GM18870 (cell line): ENCODE data around the gene SYNE2.
"Not testable (repeated sequence)": the region's sequence is repeated elsewhere in the genome, so short reads cannot be mapped to it uniquely, and the experiment has no call there.

Source experiments
- ATAC-seq: cut with Tn5 transposase; IDR thresholded peaks from one replicate; pipeline ENCODE4 v1.9.1; 2021; ENCODE audit warnings: moderate library complexity; ENCODE audit not compliant: unreplicated experiment

The SYNE2 gene

GRCh38 chr14:64209444-64210131 lies 356.8 kb downstream of the SYNE2 start:
- ATAC-seq: peak; percentile 72

- ATAC-seq: no peak
Measured at GRCh38 chr14:64210216-64210615, 357.4 kb downstream of the SYNE2 start.

- ATAC-seq: not testable (repeated sequence)
Measured at GRCh38 chr14:64210912-64211311, 358.1 kb downstream of the SYNE2 start.

GRCh38 chr14:64212666-64213065 lies 359.9 kb downstream of the SYNE2 start:
- no peak for ATAC-seq

GRCh38 chr14:64213086-64213485 lies 360.3 kb downstream of the SYNE2 start:
- ATAC-seq: no peak

- no peak for ATAC-seq
Measured at GRCh38 chr14:64213853-64214570, 361.2 kb downstream of the SYNE2 start.

- ATAC-seq: no peak
Measured at GRCh38 chr14:64215274-64215673, 362.5 kb downstream of the SYNE2 start.

- no peak for ATAC-seq
Measured at GRCh38 chr14:64215978-64216377, 363.2 kb downstream of the SYNE2 start.

- ATAC-seq: no peak
Measured at GRCh38 chr14:64217308-64217707, 364.5 kb downstream of the SYNE2 start.

GRCh38 chr14:64217834-64218233 lies 365.0 kb downstream of the SYNE2 start:
- ATAC-seq: no peak

GRCh38 chr14:64218344-64219240 lies 365.8 kb downstream of the SYNE2 start:
- no peak for ATAC-seq

- no peak for ATAC-seq
Measured at GRCh38 chr14:64220056-64220455, 367.3 kb downstream of the SYNE2 start.

GRCh38 chr14:64220466-64220865 lies 367.7 kb downstream of the SYNE2 start:
- ATAC-seq: no peak

GRCh38 chr14:64221391-64222003 lies 368.7 kb downstream of the SYNE2 start:
- no peak for ATAC-seq

- no peak for ATAC-seq
Measured at GRCh38 chr14:64225151-64225757, 372.4 kb downstream of the SYNE2 start.

- no peak for ATAC-seq
Measured at GRCh38 chr14:64227856-64228255, 375.1 kb downstream of the SYNE2 start.

- no peak for ATAC-seq
Measured at GRCh38 chr14:64229489-64229888, 376.7 kb downstream of the SYNE2 start.

- peak; percentile 42 for ATAC-seq
Measured at GRCh38 chr14:64232095-64232838, 379.5 kb downstream of the SYNE2 start.

- ATAC-seq: no peak
Measured at GRCh38 chr14:64232944-64233343, 380.1 kb downstream of the SYNE2 start.
